ENCODE results near the gene MBNL3. TPM values are rescaled to one million over a fixed set of nuclear protein-coding genes. Genes with fewer than 3 reads are reported as not detected.

MBNL3 gene
- polyA plus RNA-seq, 1 of the 3 experiments (the other 2 are of a cell fraction): 0.21 TPM

- Histone ChIP-seq H3K4me3 (ENCODE audit: low read depth in 2 of 2, low read length in 1 of 2) (no peak overlapping the region), H3K4me2 (no peak overlapping the region), H3K27ac (ENCODE audit: low read depth in 2 of 2, low read length in 1 of 2) (no peak overlapping the region), H4K20me1 (ENCODE audit: insufficient read depth) (no peaks in the 10 kb centered on the region), H3K27me3 (ENCODE audit: insufficient read depth) (no peaks in the 10 kb centered on the region), H3K36me3 (replicated peaks in 1 of 2; ENCODE audit: control insufficient read depth in 1 of 2, insufficient read depth in 2 of 2, low read length in 1 of 2) (no peaks in the 10 kb centered on the region), H3K9me2 (no peaks in the 10 kb centered on the region), H3K9ac (no peak overlapping the region), H3K9me3 (peaks cover 6% of the 10 kb centered on the region; the same call in 1 of the 2 replicates), H3K4me1 (ENCODE audit: control insufficient read depth in 1 of 2, insufficient read depth in 2 of 2, low read depth in 1 of 2, low read length in 1 of 2) (no peaks in the 10 kb centered on the region; a peak in 1 of 4 replicates), H2AFZ (ENCODE audit: low read depth) (no peak overlapping the region), H3F3A (replicated peaks; ENCODE audit: insufficient read depth) (no peaks in the 10 kb centered on the region), H3K79me2 (ENCODE audit: insufficient read depth) (no peaks in the 10 kb centered on the region)
- TF ChIP-seq RXRA (IDR thresholded peaks at IDR 0.05; ENCODE audit: borderline replicate concordance, low read depth): no peak
- no peak for TF ChIP-seq SMC3 (IDR thresholded peaks at IDR 0.05; ENCODE audit: low read depth, low read length)
- no peak for TF ChIP-seq FOXJ3 (CRISPR knock-in tag; IDR thresholded peaks at IDR 0.05)
- ChIA-PET CTCF (interaction anchor here (1.2 kb wide), 1 partner anchor 176 kb away, joined by 3 read pairs; no protein-coding TSS in a partner anchor), POLR2A (no interaction called here)
- WGBS (ENCODE audit: low lambda C conversion rate): 45% methylated on average over 3 of the region's 3 CpGs
- no peak for DNase-seq
Measured at GRCh38 chrX:132467989-132468388, 20.8 kb downstream of the MBNL3 start.

- DNase-seq: no peak
- Histone ChIP-seq H2AFZ (ENCODE audit: low read depth) (no peak overlapping the region), H3K9ac (no peak overlapping the region), H3K79me2 (ENCODE audit: insufficient read depth) (no peaks in the 10 kb centered on the region), H3K9me3 (peaks cover 6% of the 10 kb centered on the region; the same call in 1 of the 2 replicates), H3K27me3 (ENCODE audit: insufficient read depth) (no peaks in the 10 kb centered on the region), H3K4me2 (no peak overlapping the region), H3K4me1 (ENCODE audit: control insufficient read depth in 1 of 2, insufficient read depth in 2 of 2, low read depth in 1 of 2, low read length in 1 of 2) (no peaks in the 10 kb centered on the region; a peak in 1 of 4 replicates), H3K27ac (ENCODE audit: low read depth in 2 of 2, low read length in 1 of 2) (no peak overlapping the region), H3K36me3 (replicated peaks in 1 of 2; ENCODE audit: control insufficient read depth in 1 of 2, insufficient read depth in 2 of 2, low read length in 1 of 2) (no peaks in the 10 kb centered on the region), H4K20me1 (ENCODE audit: insufficient read depth) (no peaks in the 10 kb centered on the region), H3K4me3 (ENCODE audit: low read depth in 2 of 2, low read length in 1 of 2) (no peak overlapping the region), H3K9me2 (no peaks in the 10 kb centered on the region), H3F3A (replicated peaks; ENCODE audit: insufficient read depth) (no peaks in the 10 kb centered on the region)
- WGBS (ENCODE audit: low lambda C conversion rate): 34% methylated on average over 3 of the region's 3 CpGs
- ChIA-PET CTCF (no interaction called here), POLR2A (no interaction called here)
- TF ChIP-seq RCOR1 (IDR thresholded peaks at IDR 0.05; ENCODE audit: low read length) (no peak), MAX (IDR thresholded peaks at IDR 0.05; ENCODE audit: low read depth) (no peak), MXI1 (IDR thresholded peaks at IDR 0.05; ENCODE audit: low read depth, low read length) (no peak)
Measured at GRCh38 chrX:132467026-132467425, 21.8 kb downstream of the MBNL3 start.

- H3F3A ChIP-seq (replicated peaks; ENCODE audit: insufficient read depth): no peaks in the 10 kb centered on the region
- WGBS (ENCODE audit: low lambda C conversion rate): 35% methylated on average over 8 of the region's 8 CpGs
- H3K9me2 ChIP-seq: no peaks in the 10 kb centered on the region
- H3K27ac ChIP-seq (ENCODE audit: low read depth in 2 of 2, low read length in 1 of 2): no peak overlapping the region
- peak; percentile 65 for TF ChIP-seq CTCF (IDR thresholded peaks at IDR 0.05)
- peak; percentile 33; the same call in 1 of the 2 replicates for TF ChIP-seq RAD21 (IDR thresholded peaks at IDR 0.05; ENCODE audit: low read length)
- no peak for TF ChIP-seq TCF12 (IDR thresholded peaks at IDR 0.05)
- no peak for TF ChIP-seq TAF1 (IDR thresholded peaks at IDR 0.05; ENCODE audit: borderline replicate concordance, low read depth, low read length)
- H3K36me3 ChIP-seq (replicated peaks in 1 of 2; ENCODE audit: control insufficient read depth in 1 of 2, insufficient read depth in 2 of 2, low read length in 1 of 2): no peaks in the 10 kb centered on the region
- ChIA-PET CTCF (no interaction called here), POLR2A (no interaction called here)
- H3K79me2 ChIP-seq (ENCODE audit: insufficient read depth): no peaks in the 10 kb centered on the region
- peak; percentile 6 for DNase-seq
- H3K9me3 ChIP-seq: peaks cover 6% of the 10 kb centered on the region; the same call in 1 of the 2 replicates
- H3K4me3 ChIP-seq (ENCODE audit: low read depth in 2 of 2, low read length in 1 of 2): no peak overlapping the region
- H3K4me2 ChIP-seq: no peak overlapping the region
- no peaks in the 10 kb centered on the region for H4K20me1 ChIP-seq (ENCODE audit: insufficient read depth)
- no peaks in the 10 kb centered on the region for H3K27me3 ChIP-seq (ENCODE audit: insufficient read depth)
- no peaks in the 10 kb centered on the region; a peak in 1 of 4 replicates for H3K4me1 ChIP-seq (ENCODE audit: control insufficient read depth in 1 of 2, insufficient read depth in 2 of 2, low read depth in 1 of 2, low read length in 1 of 2)
- H3K9ac ChIP-seq: no peak overlapping the region
- H2AFZ ChIP-seq (ENCODE audit: low read depth): no peak overlapping the region
Measured at GRCh38 chrX:132463411-132463810, 25.4 kb downstream of the MBNL3 start.
